HCT116 (cell line): ENCODE results near the gene NUMA1. TPM values are rescaled to one million over a fixed set of nuclear protein-coding genes. Genes with fewer than 3 reads are reported as not detected.

Experiments
- ATAC-seq: fragments of 200-7000 bp; cut with Tn5 transposase; 2 replicates; pipeline ENCODE4 v1.9.1; 2020; ENCODE audit warnings: mild to moderate bottlenecking, moderate library complexity
- BruUV-seq: library from RNA; stranded (reverse); fragments of 400-500 nt; replicated peaks from 2 replicates; lab custom pipeline; 2021; lab: Mats Ljungman, UMichigan
- CTCF ChIA-PET: fragments of 300-600 bp; sonication (Branson Sonifier 250); formaldehyde crosslinking; loops from one replicate; lab custom pipeline; 2021; ENCODE audit warnings: antibody characterized with exemption; lab: Charles Lee
- POLR2A ChIA-PET: fragments of 300-600, 350-600 bp; sonication (Branson Sonifier 250); formaldehyde crosslinking; loops from one replicate; lab custom pipeline; 2021; ENCODE audit warnings: antibody characterized with exemption; lab: Charles Lee
- RAD21 ChIA-PET, 2 experiments: fragments of 300-600 bp; sonication (Branson Sonifier 250); formaldehyde crosslinking; loops; one replicate each; lab custom pipeline; 2023; ENCODE audit warnings: low total read pairs in 2 of 2; ENCODE audit not compliant: uncharacterized antibody in 2 of 2, unreplicated experiment in 2 of 2, low non-redundant PET in 1 of 2; lab: Charles Lee
- DNase-seq: peaks from one replicate; pipeline ENCODE4 v3.0.0-alpha.2; 2010; ENCODE audit warnings: low read depth, low spot score
- H2AFZ ChIP-seq: fragments of 200-600 bp; shearing (Covaris generic), sonication (generic); 2 replicates; pipeline ENCODE4 v1.6.1; 2017; ENCODE audit warnings: low read depth, mixed run types, mixed read lengths, antibody characterized with exemption, low read length; ENCODE audit not compliant: poor library complexity, severe bottlenecking
- H3K27ac ChIP-seq: 2 replicates; pipeline ENCODE4 v1.5.1; 2012; ENCODE audit warnings: low read depth, low read length
- H3K27me3 ChIP-seq: fragments of 200-600 bp; sonication (generic); 2 replicates; pipeline ENCODE4 v1.6.1; 2016; ENCODE audit warnings: mixed run types, low read length, mixed read lengths; ENCODE audit not compliant: insufficient read depth
- H3K36me3 ChIP-seq, 2 experiments: fragments of 200-500 bp in 1 of 2; fragments of 200-600 bp in 1 of 2; sonication (Bioruptor generic) in 1 of 2; sonication (generic) in 1 of 2; 2 replicates each; pipeline versions ENCODE4 v1.5.1 to v1.6.1; 2014 to 2016; ENCODE audit warnings: low read length in 2 of 2, inconsistent platforms in 1 of 2, mixed read lengths in 1 of 2, mixed run types in 1 of 2; ENCODE audit not compliant: insufficient read depth in 2 of 2, control insufficient read depth in 1 of 2
- H3K4me1 ChIP-seq, 2 experiments: fragments of 200-600 bp in 1 of 2; sonication (generic) in 1 of 2; 2 replicates each; pipeline versions ENCODE4 v1.5.1 to v1.6.1; 2012 to 2017; ENCODE audit warnings: low read length in 2 of 2, inconsistent platforms in 1 of 2, mild to moderate bottlenecking in 1 of 2, mixed read lengths in 1 of 2, mixed run types in 1 of 2, moderate library complexity in 1 of 2; ENCODE audit not compliant: insufficient read depth in 2 of 2, control insufficient read depth in 1 of 2
- H3K4me2 ChIP-seq: fragments of 200-600 bp; sonication (generic); 2 replicates; pipeline ENCODE4 v1.6.1; 2017; ENCODE audit warnings: mixed run types, low read length, mixed read lengths
- H3K4me3 ChIP-seq, 2 experiments: fragments of 200-600 bp in 1 of 2; sonication (generic) in 1 of 2; replicated peaks in 1 of 2; 2 replicates each; pipeline ENCODE4 v1.5.1; 2011 to 2016; ENCODE audit warnings: low read length in 2 of 2, control low read depth in 1 of 2, low read depth in 1 of 2, mild to moderate bottlenecking in 1 of 2, mixed read lengths in 1 of 2, mixed run types in 1 of 2
- H3K79me2 ChIP-seq: fragments of 200-600 bp; sonication (generic); 2 replicates; pipeline ENCODE4 v1.6.1; 2017; ENCODE audit warnings: mild to moderate bottlenecking, mixed run types, low read length, moderate library complexity, mixed read lengths; ENCODE audit not compliant: insufficient read depth
- H3K9ac ChIP-seq: fragments of 200-600 bp; sonication (generic); 2 replicates; pipeline ENCODE4 v1.6.1; 2016; ENCODE audit warnings: low read length, mixed read lengths
- H3K9me2 ChIP-seq: fragments of 200-600 bp; sonication (generic), shearing (Covaris generic); 2 replicates; pipeline ENCODE4 v1.6.1; 2017; ENCODE audit warnings: mixed run types, mild to moderate bottlenecking, moderate library complexity; ENCODE audit not compliant: insufficient read depth
- H3K9me3 ChIP-seq, 2 experiments: fragments of 200-500 bp in 1 of 2; fragments of 200-600 bp in 1 of 2; sonication (Bioruptor generic) in 1 of 2; sonication (generic) in 1 of 2; 2 replicates each; pipeline ENCODE4 v1.6.1; 2014 to 2017; ENCODE audit warnings: low read length in 2 of 2, mixed read lengths in 2 of 2, inconsistent platforms in 1 of 2, low read depth in 1 of 2, mild to moderate bottlenecking in 1 of 2, mixed run types in 1 of 2, moderate library complexity in 1 of 2; ENCODE audit not compliant: control insufficient read depth in 1 of 2, insufficient read depth in 1 of 2
- H4K20me1 ChIP-seq: fragments of 200-600 bp; sonication (generic), shearing (Covaris generic); 2 replicates; pipeline ENCODE4 v1.6.1; 2017; ENCODE audit warnings: mixed run types, mild to moderate bottlenecking, moderate library complexity; ENCODE audit not compliant: insufficient read depth
- EGR1 ChIP-seq: IDR thresholded peaks from 2 replicates; pipeline ENCODE4 v1.6.1; 2012; ENCODE audit warnings: low read depth
- EZH2 ChIP-seq: fragments of 200-600 bp; sonication (generic); IDR thresholded peaks from 2 replicates; pipeline ENCODE4 v1.6.1; 2017; ENCODE audit warnings: antibody characterized with exemption, mixed run types
- FOSL1 ChIP-seq: IDR thresholded peaks from 2 replicates; pipeline ENCODE4 v1.6.1; 2012; ENCODE audit warnings: low read depth
- POLR2A ChIP-seq: IDR thresholded peaks from 2 replicates; pipeline ENCODE4 v1.7.0; 2011; ENCODE audit warnings: borderline replicate concordance; ENCODE audit not compliant: insufficient read depth, insufficient read length; ENCODE audit errors: extremely low read depth
- POLR2AphosphoS5 ChIP-seq: IDR thresholded peaks from 2 replicates; pipeline ENCODE4 v1.6.1; 2011; ENCODE audit warnings: mild to moderate bottlenecking, low read depth, low read length, moderate library complexity
- TCF7L2 ChIP-seq: IDR thresholded peaks from 2 replicates; pipeline ENCODE4 v1.7.0; 2011; ENCODE audit warnings: borderline replicate concordance, inconsistent platforms; ENCODE audit not compliant: insufficient read depth, insufficient read length; ENCODE audit errors: extremely low read depth
- YY1 ChIP-seq: IDR thresholded peaks from 2 replicates; pipeline ENCODE4 v1.6.1; 2011; ENCODE audit warnings: low read length, low read depth, moderate library complexity, mild to moderate bottlenecking; ENCODE audit not compliant: insufficient replicate concordance; ENCODE audit errors: extremely low read depth
- ZBTB33 ChIP-seq: IDR thresholded peaks from 2 replicates; pipeline ENCODE4 v1.6.1; 2011; ENCODE audit warnings: mild to moderate bottlenecking, low read length, moderate library complexity; ENCODE audit not compliant: insufficient replicate concordance; ENCODE audit errors: extremely low read depth
- ZFX ChIP-seq: fragments of 450-650 bp; IDR thresholded peaks from 2 replicates; pipeline ENCODE4 v1.6.1; 2017
- intact Hi-C: fragments of 100-400 bp; cut with micrococcal nuclease; formaldehyde crosslinking; loops from 2 replicates; pipeline ENCODE4 v1.10.0; 2022
- total RNA-seq: library from RNA; stranded (reverse); gene quantifications from one replicate; pipeline ENCODE4 v1.2.1, GENCODE V29; 2021; ENCODE audit not compliant: unreplicated experiment
- TF ChIP-seq, protein P1 (sequence below): IDR thresholded peaks from 2 replicates; pipeline ENCODE4 v1.6.1; 2012

NUMA1 gene
- total RNA-seq, 1 experiment from 2014 or later, result 133 TPM

DNA sequence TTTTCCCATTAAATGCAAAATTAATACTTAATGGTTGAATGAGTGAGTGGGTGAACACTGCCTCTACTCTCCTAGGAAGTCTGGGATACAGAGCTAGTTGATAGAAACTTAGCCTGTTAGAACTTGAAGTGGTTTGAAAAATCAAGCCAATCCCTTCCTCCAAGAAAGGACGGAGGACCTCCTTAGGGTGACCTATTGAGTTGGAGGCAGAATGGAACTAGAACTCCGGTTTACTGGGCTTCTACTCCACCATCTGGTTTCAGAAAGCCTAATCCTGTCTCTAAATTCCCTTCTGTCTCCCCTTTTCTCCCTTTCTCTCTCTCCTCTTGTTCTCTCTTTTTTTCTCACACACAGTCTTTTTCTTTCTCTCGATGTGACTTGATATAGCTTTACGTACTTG lies 101.2 kb downstream of the NUMA1 start:
- intact Hi-C loops, result no loop called here
- H3K27ac ChIP-seq, result no peak overlapping the region
- CTCF ChIA-PET, result interaction anchor here (1.1 to 1.6 kb wide), 2 partner anchors 259 to 452 kb away, joined by 3 to 6 read pairs; no protein-coding TSS in a partner anchor

More for the DNA sequence above, 101.2 kb downstream of the NUMA1 start:
- 0 out of 2 replicates have a peak, but pooled peaks cover 4% of the 10 kb centered on the region for H3K79me2 ChIP-seq
- H2AFZ ChIP-seq, result no peak overlapping the region
- H3K4me1 ChIP-seq, result no peaks in the 10 kb centered on the region
- H3K9me2 ChIP-seq, result no peaks in the 10 kb centered on the region
- H3K4me2 ChIP-seq, result no peak overlapping the region
- RAD21 ChIA-PET, result no interaction called here
- TF ChIP-seq ZBTB33 (no peak), EZH2 (no peak), POLR2A (no peak), EGR1 (no peak), YY1 (no peak), ZFX (no peak), POLR2AphosphoS5 (no peak), FOSL1 (no peak), TCF7L2 (no peak)
- TF ChIP-seq, protein P1, sequence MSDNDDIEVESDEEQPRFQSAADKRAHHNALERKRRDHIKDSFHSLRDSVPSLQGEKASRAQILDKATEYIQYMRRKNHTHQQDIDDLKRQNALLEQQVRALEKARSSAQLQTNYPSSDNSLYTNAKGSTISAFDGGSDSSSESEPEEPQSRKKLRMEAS, result no peak
- DNase-seq (no peak), ATAC-seq (no peak)
- no TSS peak for BruUV-seq
- no peaks in the 10 kb centered on the region for H3K9me3 ChIP-seq
- no peak overlapping the region for H3K4me3 ChIP-seq
- H4K20me1 ChIP-seq, result no peaks in the 10 kb centered on the region
- POLR2A ChIA-PET, result no interaction called here
- 0 out of 4 replicates have a peak, but pooled peaks cover 0 to 2% of the 10 kb centered on the region in 2 experiments for H3K36me3 ChIP-seq
- no peaks in the 10 kb centered on the region for H3K27me3 ChIP-seq
- H3K9ac ChIP-seq, result no peak overlapping the region
